ENCODE measurements around the gene SLC11A2. TPM values are rescaled to one million over a fixed set of nuclear protein-coding genes. Genes with fewer than 3 reads are reported as not detected.

SLC11A2 gene
- total and polyA plus RNA-seq, 2 of the 13 experiments (the other 11 are each of a cell fraction or from before 2014, with no cell fraction given), result 71.7 to 77.0 TPM

DNA sequence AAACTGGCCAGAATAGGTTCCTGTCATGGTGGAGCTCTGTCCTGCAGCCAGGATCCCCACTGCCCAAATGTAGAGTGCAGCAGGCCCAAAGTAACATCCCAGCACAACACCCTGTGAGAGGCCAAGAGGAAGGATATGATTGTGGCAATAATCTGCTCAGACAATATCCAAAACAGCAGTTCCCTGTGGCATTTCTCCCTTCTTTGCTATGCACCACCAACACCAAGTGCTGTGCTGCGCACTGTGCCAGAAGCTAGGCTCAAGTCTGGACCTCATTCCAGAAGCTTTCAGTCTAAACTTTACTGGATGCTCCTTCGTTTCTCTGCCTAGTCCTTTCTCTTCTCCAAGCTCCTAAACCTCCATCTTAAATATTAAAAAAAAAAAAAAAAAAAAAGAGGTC, 33.4 kb downstream of the SLC11A2 start:
- Histone ChIP-seq H3K36me3 (replicated peaks in 1 of 2; ENCODE audit: control insufficient read depth in 1 of 2, insufficient read depth in 2 of 2, low read length in 2 of 2) (peaks cover 29 to 70% of the 10 kb centered on the region in 2 experiments), H3K27me3 (ENCODE audit: control insufficient read depth in 1 of 2, insufficient read depth in 2 of 2, low read length in 2 of 2) (no peaks in the 10 kb centered on the region), H3K9ac (ENCODE audit: insufficient read depth, low read depth, low read length) (no peak overlapping the region), H2AFZ (ENCODE audit: low read length) (no peak overlapping the region), H3K27ac (ENCODE audit: extremely low read length, insufficient read depth, low read length) (no peak overlapping the region), H3K79me2 (ENCODE audit: insufficient read depth, low read length) (no peaks in the 10 kb centered on the region), H3K4me3 (replicated peaks in 1 of 3; ENCODE audit: insufficient read depth in 1 of 3, low read depth in 2 of 3, low read length in 3 of 3) (no peak overlapping the region), H3K9me3 (ENCODE audit: low read length) (no peaks in the 10 kb centered on the region), H3K4me2 (ENCODE audit: low read depth, low read length) (no peak overlapping the region), H3K4me1 (ENCODE audit: insufficient read depth, low read length) (peaks cover 3% of the 10 kb centered on the region; the same call in 1 of the 2 replicates), H4K20me1 (ENCODE audit: insufficient read depth, low read length) (no peaks in the 10 kb centered on the region)
- in situ Hi-C loops (cut with HindIII; ENCODE audit: extremely low pct_ligation_motif_present, low pct_unique_long_range_greater_than_20kb) (no loop called here), intact Hi-C loops (cut with micrococcal nuclease; ENCODE audit: unreplicated experiment) (no loop called here)
- BruUV-seq (replicated peaks), result no TSS peak
- DNase-seq (ENCODE audit: low spot score) (no peak), FAIRE-seq (no peak), ATAC-seq (no peak)
- WGBS (ENCODE audit: low lambda C conversion rate), result 49% methylated on average over 2 of the region's 2 CpGs
- POLR2A ChIA-PET, result no interaction called here
- no peak for TF ChIP-seq JUN (CRISPR knock-in tag; IDR thresholded peaks at IDR 0.05)
- TF ChIP-seq U2AF1 (optimal IDR thresholded peaks at IDR 0.05; ENCODE audit: low read depth, low read length), result no peak
- no peak for TF ChIP-seq ZNF282 (IDR thresholded peaks at IDR 0.05; ENCODE audit: partially characterized antibody)
- TF ChIP-seq SMC3 (IDR thresholded peaks at IDR 0.05; ENCODE audit: low read length), result no peak
- TF ChIP-seq THAP11 (CRISPR knock-in tag; IDR thresholded peaks at IDR 0.05), result no peak
- TF ChIP-seq EZH2 (conservative IDR thresholded peaks at IDR 0.05; ENCODE audit: low read depth, low read length), result no peak
- no peak for TF ChIP-seq TEAD2 (CRISPR knock-in tag; IDR thresholded peaks at IDR 0.05)
- no peak for TF ChIP-seq POLR2A (IDR thresholded peaks at IDR 0.05; ENCODE audit: insufficient read depth in 1 of 2, low read depth in 2 of 2, low read length in 2 of 2)
- TF ChIP-seq ZNF616 (CRISPR knock-in tag; IDR thresholded peaks at IDR 0.05; ENCODE audit: low read depth), result no peak
- no peak for TF ChIP-seq KMT2A (CRISPR knock-in tag; IDR thresholded peaks at IDR 0.05)
- no peak for TF ChIP-seq ZNF644 (CRISPR knock-in tag; IDR thresholded peaks at IDR 0.05; ENCODE audit: low read depth)
- TF ChIP-seq ZFP90 (CRISPR knock-in tag; IDR thresholded peaks at IDR 0.05; ENCODE audit: borderline replicate concordance), result no peak
- no peak for TF ChIP-seq ZBTB20 (CRISPR knock-in tag; IDR thresholded peaks at IDR 0.05; ENCODE audit: borderline replicate concordance, low read depth)
- no peak for TF ChIP-seq ASH2L (IDR thresholded peaks at IDR 0.05; ENCODE audit: insufficient read length, low read depth, low read length)
- TF ChIP-seq, protein P1, sequence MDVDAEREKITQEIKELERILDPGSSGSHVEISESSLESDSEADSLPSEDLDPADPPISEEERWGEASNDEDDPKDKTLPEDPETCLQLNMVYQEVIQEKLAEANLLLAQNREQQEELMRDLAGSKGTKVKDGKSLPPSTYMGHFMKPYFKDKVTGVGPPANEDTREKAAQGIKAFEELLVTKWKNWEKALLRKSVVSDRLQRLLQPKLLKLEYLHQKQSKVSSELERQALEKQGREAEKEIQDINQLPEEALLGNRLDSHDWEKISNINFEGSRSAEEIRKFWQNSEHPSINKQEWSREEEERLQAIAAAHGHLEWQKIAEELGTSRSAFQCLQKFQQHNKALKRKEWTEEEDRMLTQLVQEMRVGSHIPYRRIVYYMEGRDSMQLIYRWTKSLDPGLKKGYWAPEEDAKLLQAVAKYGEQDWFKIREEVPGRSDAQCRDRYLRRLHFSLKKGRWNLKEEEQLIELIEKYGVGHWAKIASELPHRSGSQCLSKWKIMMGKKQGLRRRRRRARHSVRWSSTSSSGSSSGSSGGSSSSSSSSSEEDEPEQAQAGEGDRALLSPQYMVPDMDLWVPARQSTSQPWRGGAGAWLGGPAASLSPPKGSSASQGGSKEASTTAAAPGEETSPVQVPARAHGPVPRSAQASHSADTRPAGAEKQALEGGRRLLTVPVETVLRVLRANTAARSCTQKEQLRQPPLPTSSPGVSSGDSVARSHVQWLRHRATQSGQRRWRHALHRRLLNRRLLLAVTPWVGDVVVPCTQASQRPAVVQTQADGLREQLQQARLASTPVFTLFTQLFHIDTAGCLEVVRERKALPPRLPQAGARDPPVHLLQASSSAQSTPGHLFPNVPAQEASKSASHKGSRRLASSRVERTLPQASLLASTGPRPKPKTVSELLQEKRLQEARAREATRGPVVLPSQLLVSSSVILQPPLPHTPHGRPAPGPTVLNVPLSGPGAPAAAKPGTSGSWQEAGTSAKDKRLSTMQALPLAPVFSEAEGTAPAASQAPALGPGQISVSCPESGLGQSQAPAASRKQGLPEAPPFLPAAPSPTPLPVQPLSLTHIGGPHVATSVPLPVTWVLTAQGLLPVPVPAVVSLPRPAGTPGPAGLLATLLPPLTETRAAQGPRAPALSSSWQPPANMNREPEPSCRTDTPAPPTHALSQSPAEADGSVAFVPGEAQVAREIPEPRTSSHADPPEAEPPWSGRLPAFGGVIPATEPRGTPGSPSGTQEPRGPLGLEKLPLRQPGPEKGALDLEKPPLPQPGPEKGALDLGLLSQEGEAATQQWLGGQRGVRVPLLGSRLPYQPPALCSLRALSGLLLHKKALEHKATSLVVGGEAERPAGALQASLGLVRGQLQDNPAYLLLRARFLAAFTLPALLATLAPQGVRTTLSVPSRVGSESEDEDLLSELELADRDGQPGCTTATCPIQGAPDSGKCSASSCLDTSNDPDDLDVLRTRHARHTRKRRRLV (CRISPR knock-in tag; IDR thresholded peaks at IDR 0.05), result no peak
- CTCF ChIA-PET (ENCODE audit: low intra/inter-chr PET ratio, low total read pairs), result no interaction called here

All from HepG2 (cell line).